Colonic mucosa (tissue), 4 donors: ENCODE results near the gene OSBP2. TPM values are rescaled to one million over a fixed set of nuclear protein-coding genes. Genes with fewer than 3 reads are reported as not detected.

Source experiments
- DNase-seq: peaks from one replicate; pipeline ENCODE4 v3.0.0-alpha.2; 2020
- H3K27ac ChIP-seq: fragments of 200-600 bp; one replicate; pipeline ENCODE4 v1.8.0; 2021
- H3K27me3 ChIP-seq: fragments of 200-600 bp; one replicate; pipeline ENCODE4 v1.8.0; 2021
- H3K36me3 ChIP-seq: fragments of 200-600 bp; one replicate; pipeline ENCODE4 v1.8.0; 2021
- H3K4me1 ChIP-seq: fragments of 200-600 bp; one replicate; pipeline ENCODE4 v1.8.0; 2021; ENCODE audit warnings: mild to moderate bottlenecking
- H3K4me3 ChIP-seq: fragments of 200-600 bp; one replicate; pipeline ENCODE4 v1.8.0; 2021
- H3K9ac ChIP-seq, 2 donors: one replicate each; pipeline ENCODE4 v1.7.0; 2013; ENCODE audit warnings: control low read depth in 2 of 2, low read depth in 2 of 2, low read length in 2 of 2
- H3K9me3 ChIP-seq: fragments of 200-600 bp; one replicate; pipeline ENCODE4 v1.8.0; 2021
- CTCF ChIP-seq: fragments of 200-600 bp; IDR thresholded peaks from one replicate; pipeline ENCODE4 v1.8.0; 2022; ENCODE audit warnings: antibody characterized with exemption, mild to moderate bottlenecking
- intact Hi-C: fragments of 100-400 bp; cut with DNase I; formaldehyde crosslinking; loops from one replicate; pipeline ENCODE4 v1.14.1; 2022
- total RNA-seq, 2 donors: library from RNA; stranded (reverse); fragmentation: NEBNext Ultra II Directional in 1 of 2; extraction: Animal tissue kit (Norgen Biotek cat#: 25700) in 1 of 2; gene quantifications; one replicate each; pipeline ENCODE4 v1.2.1, GENCODE V29; 2021
- donor health status: healthy.
- donor health status: DM: no; HTN: no; CAD: no.
- donor health status: DM: no; HTN: no; CAD: no.

The OSBP2 gene
- total RNA-seq, 2 donors from 2014 or later = 3.2 to 4.3 TPM

GRCh38 chr22:30837531-30837930 is 142.9 kb downstream of the OSBP2 start:
- no peak for TF ChIP-seq CTCF
- Histone ChIP-seq H3K27ac (no peak overlapping the region), H3K9me3 (no peaks in the 10 kb centered on the region), H3K9ac (no peak overlapping the region), H3K4me3 (no peak overlapping the region), H3K36me3 (no peaks in the 10 kb centered on the region), H3K4me1 (no peaks in the 10 kb centered on the region), H3K27me3 (no peaks in the 10 kb centered on the region)
- no peak for DNase-seq
- intact Hi-C loops = no loop called here

- Histone ChIP-seq H3K27me3 (no peaks in the 10 kb centered on the region), H3K36me3 (no peaks in the 10 kb centered on the region), H3K4me3 (no peak overlapping the region), H3K9ac (no peak overlapping the region), H3K9me3 (no peaks in the 10 kb centered on the region), H3K4me1 (no peaks in the 10 kb centered on the region), H3K27ac (no peak overlapping the region)
- intact Hi-C loops = no loop called here
- no peak for DNase-seq
- no peak for TF ChIP-seq CTCF
These were observed 143.4 kb downstream of the OSBP2 start for GRCh38 chr22:30838111-30838510.

DNA sequence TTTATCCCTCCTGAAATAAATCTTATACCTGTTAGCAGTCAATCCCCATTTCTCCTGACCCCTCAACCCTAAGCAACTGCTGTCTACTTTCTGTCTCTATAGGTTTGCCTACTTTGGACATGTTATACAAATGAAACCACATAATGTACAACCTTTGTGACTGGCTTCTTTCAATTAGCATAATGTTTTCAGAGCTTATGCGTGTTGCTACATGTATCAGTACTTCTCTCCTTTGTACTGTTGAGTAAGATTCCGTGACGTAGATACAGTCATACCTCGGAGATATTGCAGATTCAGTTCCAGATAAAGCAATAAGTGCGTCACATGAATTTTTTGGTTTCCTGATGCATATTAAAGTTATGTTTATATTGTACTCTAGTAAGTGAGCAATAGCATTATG is 146.6 kb downstream of the OSBP2 start:
- intact Hi-C loops = no loop called here
- Histone ChIP-seq H3K9me3 (no peaks in the 10 kb centered on the region), H3K36me3 (no peaks in the 10 kb centered on the region), H3K27me3 (no peaks in the 10 kb centered on the region), H3K4me3 (no peak overlapping the region), H3K9ac (no peak overlapping the region), H3K27ac (no peak overlapping the region), H3K4me1 (no peaks in the 10 kb centered on the region)
- no peak for DNase-seq
- no peak for TF ChIP-seq CTCF

DNA sequence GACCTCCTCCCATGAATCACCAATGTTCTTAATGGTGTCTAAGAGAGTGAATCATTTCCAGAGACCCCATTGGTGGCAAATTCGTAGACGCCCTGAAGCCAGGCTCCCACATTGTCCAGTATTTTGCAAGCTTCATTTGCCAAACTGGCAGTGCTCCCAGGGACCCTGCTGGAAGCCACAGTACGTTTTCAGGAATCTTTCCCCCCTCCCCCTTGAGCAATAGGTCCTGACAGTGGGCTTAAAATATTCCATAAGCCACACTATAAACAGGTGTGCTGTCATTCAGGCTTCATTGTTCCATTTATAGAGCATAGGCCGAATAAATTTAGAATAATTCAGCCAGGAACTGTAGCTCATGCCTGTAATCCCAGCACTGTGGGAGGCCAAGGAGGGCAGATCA is 148.6 kb downstream of the OSBP2 start:
- no peak for TF ChIP-seq CTCF
- Histone ChIP-seq H3K4me3 (no peak overlapping the region), H3K4me1 (no peaks in the 10 kb centered on the region), H3K36me3 (no peaks in the 10 kb centered on the region), H3K27me3 (no peaks in the 10 kb centered on the region), H3K9ac (no peak overlapping the region), H3K9me3 (no peaks in the 10 kb centered on the region), H3K27ac (no peak overlapping the region)
- intact Hi-C loops = no loop called here
- DNase-seq = no peak

- Histone ChIP-seq H3K4me3 (no peak overlapping the region), H3K9ac (no peak overlapping the region), H3K36me3 (no peaks in the 10 kb centered on the region), H3K27ac (no peak overlapping the region), H3K9me3 (no peaks in the 10 kb centered on the region), H3K4me1 (no peaks in the 10 kb centered on the region), H3K27me3 (no peaks in the 10 kb centered on the region)
- intact Hi-C loops = no loop called here
- DNase-seq = no peak
- no peak for TF ChIP-seq CTCF
These were observed 152.9 kb downstream of the OSBP2 start for GRCh38 chr22:30847583-30847982.

DNA sequence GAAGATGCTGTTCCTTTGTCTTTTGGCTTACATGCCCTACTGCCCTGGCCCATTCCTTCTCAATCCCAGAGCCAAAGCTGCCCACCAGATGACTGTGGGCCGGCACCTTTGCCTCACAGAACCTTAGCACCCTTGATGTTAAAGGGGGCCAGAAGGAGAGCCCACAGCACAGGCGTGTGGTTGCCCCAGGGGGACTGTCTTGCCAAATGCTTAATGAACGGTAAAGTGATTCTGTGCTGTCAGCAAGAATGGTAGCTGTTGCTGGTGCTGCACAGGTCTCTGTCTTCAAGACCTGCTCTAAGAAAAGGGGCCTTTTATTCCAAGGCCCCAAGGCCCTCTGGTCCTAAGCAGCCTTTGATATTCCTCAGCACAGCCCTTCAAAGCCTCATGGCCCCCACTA is 160.6 kb downstream of the OSBP2 start:
- Histone ChIP-seq H3K4me1 (no peaks in the 10 kb centered on the region), H3K36me3 (no peaks in the 10 kb centered on the region), H3K27ac (no peak overlapping the region), H3K4me3 (no peak overlapping the region), H3K9me3 (no peaks in the 10 kb centered on the region), H3K9ac (no peak overlapping the region), H3K27me3 (no peaks in the 10 kb centered on the region)
- intact Hi-C loops = no loop called here
- DNase-seq = no peak
- no peak for TF ChIP-seq CTCF
